Right lobe of liver (tissue), 4 donors: Measurements from ENCODE around the gene CSTB.

Experiments used
- POLR2A ChIP-seq: fragments of 450-650 bp; IDR thresholded peaks from one replicate; pipeline ENCODE4 v1.6.1; 2017; ENCODE audit warnings: antibody characterized with exemption, mild to moderate bottlenecking
- TF ChIP-seq, protein P1 (sequence below), 4 donors: fragments of 200-600 bp in 3 of 4; fragments of 450-650 bp in 1 of 4; IDR thresholded peaks; one replicate each; pipeline versions ENCODE4 v1.5.1 to v1.8.0; 2016 to 2022; ENCODE audit warnings: antibody characterized with exemption in 4 of 4, mild to moderate bottlenecking in 2 of 4
- donor health status: DM: no; HTN: no; CAD: no.
- donor health status: DM: no; HTN: no; CAD: no.
- donor health status: DM: no; HTN: yes; CAD: no.

DNA sequence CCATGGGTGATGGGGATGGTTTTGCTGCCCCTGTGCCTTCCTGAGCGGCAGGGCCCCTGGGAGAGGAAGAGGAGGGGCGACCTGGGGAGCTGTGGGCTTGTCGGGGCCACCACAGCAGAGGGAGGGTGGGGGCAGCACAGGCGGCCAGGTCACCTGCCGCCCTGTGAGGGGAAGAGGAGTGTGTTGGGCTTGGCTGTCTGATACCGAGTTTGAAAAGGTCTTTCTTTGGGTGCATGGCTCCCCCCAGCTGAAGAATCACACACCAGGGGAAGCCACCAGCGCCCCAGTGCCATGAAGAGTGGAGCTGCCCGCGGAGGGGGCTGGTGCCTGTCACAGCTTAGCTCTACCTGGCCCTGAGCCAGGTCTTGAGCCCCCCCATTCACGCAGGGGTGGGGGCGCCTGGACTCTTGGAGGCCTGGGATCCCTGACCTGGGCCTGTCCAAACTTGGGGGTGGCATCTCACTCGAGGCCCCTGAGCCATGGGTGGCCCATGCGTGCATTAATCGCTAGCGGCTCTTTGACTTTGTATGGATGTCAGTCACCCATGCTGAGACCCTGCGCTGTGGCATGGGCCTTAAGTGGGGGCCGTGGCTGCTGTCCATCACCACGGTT lies 26.4 kb downstream of the CSTB start:
- no peak for TF ChIP-seq POLR2A
- TF ChIP-seq, protein P1, sequence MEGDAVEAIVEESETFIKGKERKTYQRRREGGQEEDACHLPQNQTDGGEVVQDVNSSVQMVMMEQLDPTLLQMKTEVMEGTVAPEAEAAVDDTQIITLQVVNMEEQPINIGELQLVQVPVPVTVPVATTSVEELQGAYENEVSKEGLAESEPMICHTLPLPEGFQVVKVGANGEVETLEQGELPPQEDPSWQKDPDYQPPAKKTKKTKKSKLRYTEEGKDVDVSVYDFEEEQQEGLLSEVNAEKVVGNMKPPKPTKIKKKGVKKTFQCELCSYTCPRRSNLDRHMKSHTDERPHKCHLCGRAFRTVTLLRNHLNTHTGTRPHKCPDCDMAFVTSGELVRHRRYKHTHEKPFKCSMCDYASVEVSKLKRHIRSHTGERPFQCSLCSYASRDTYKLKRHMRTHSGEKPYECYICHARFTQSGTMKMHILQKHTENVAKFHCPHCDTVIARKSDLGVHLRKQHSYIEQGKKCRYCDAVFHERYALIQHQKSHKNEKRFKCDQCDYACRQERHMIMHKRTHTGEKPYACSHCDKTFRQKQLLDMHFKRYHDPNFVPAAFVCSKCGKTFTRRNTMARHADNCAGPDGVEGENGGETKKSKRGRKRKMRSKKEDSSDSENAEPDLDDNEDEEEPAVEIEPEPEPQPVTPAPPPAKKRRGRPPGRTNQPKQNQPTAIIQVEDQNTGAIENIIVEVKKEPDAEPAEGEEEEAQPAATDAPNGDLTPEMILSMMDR (IDR thresholded peaks at IDR 0.05), result no peak
